ENCODE measurements around the gene SERPINE2. TPM values are rescaled to one million over a fixed set of nuclear protein-coding genes. Genes with fewer than 3 reads are reported as not detected.

SERPINE2 gene
- total RNA-seq, 4 donors from 2014 or later = 6.8 to 91.5 (median 25.6) TPM

GRCh38 chr2:223995569-223995968, 43.5 kb downstream of the SERPINE2 start:
- ATAC-seq (ENCODE audit: low FRiP score) (no peak), DNase-seq (ENCODE audit: low spot score) (no peak)
- no peak for TF ChIP-seq CTCF (IDR thresholded peaks at IDR 0.05)

- TF ChIP-seq CTCF (IDR thresholded peaks at IDR 0.05) = no peak
- no peak for DNase-seq (ENCODE audit: low spot score)
- ATAC-seq (ENCODE audit: low FRiP score) = no peak
These were observed 44.4 kb downstream of the SERPINE2 start for GRCh38 chr2:223994562-223995162.

- DNase-seq (ENCODE audit: low spot score) = peak; percentile 47
- ATAC-seq (ENCODE audit: low FRiP score) = peak; percentile 79
- peak in 1 of 3 donors; percentile 51 for TF ChIP-seq CTCF (IDR thresholded peaks at IDR 0.05)
These were observed 45.4 kb downstream of the SERPINE2 start for GRCh38 chr2:223993634-223994232.

- DNase-seq (ENCODE audit: low spot score) (no peak), ATAC-seq (ENCODE audit: low FRiP score) (no peak)
- TF ChIP-seq CTCF (IDR thresholded peaks at IDR 0.05) = no peak
These were observed 47.5 kb downstream of the SERPINE2 start for GRCh38 chr2:223991611-223992010.

- ATAC-seq (ENCODE audit: low FRiP score) (no peak), DNase-seq (ENCODE audit: low spot score) (no peak)
- no peak for TF ChIP-seq CTCF (IDR thresholded peaks at IDR 0.05)
These were observed 49.2 kb downstream of the SERPINE2 start for GRCh38 chr2:223989856-223990232.

- DNase-seq (ENCODE audit: low spot score) = no peak
- TF ChIP-seq CTCF (IDR thresholded peaks at IDR 0.05) = no peak
- no peak for ATAC-seq (ENCODE audit: low FRiP score)
These were observed 49.8 kb downstream of the SERPINE2 start for GRCh38 chr2:223989206-223989855.

GRCh38 chr2:223981241-223981640, 57.8 kb downstream of the SERPINE2 start:
- DNase-seq (ENCODE audit: low spot score) = no peak
- no peak for ATAC-seq (ENCODE audit: low FRiP score)

More at GRCh38 chr2:223981241-223981640, 57.8 kb downstream of the SERPINE2 start:
- no peak for TF ChIP-seq CTCF (IDR thresholded peaks at IDR 0.05)
